NK-92 (cell line): ENCODE results near the gene APOB.

Experiments
- DNase-seq: peaks from one replicate; lab custom pipeline; 2025; ENCODE audit not compliant: unreplicated experiment; lab: John Stamatoyannopoulos, UW

The APOB gene

DNA sequence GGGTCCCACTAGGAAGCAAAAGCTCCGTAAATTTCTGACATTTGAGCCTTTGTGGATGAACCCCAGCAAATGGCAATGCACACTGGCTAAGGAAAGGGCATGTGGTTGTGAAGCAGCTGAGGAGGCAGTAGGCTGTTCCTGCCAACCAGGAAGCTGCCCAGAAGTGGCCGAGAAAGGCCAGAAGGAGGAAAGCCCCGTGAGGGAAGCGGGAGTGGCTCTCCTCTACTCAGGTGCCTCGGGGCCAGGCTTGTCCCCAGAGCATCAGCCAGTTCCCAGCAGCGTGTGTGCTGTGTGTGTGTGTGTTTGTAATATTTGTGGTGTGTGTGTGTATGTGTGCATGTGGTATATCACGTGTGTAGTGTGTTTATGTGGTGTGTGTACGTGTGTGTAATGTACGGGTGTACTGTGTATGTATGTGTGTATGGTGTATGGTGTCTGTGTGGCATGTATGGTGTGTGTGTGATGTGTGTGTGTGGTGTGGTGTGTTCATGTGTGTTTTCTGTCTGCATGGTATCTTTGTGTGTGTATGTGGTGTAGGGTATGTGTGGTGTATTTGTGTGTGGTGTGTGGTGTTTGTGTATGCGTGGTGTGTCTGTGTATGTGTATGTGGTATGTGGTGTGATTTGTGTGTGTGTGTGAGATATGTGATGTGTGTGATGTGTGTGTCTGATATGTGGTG, 90.6 kb downstream of the APOB start:
- DNase-seq, result no peak
